Suprapubic skin (tissue), 4 donors: ENCODE results near the gene KIF14. TPM values are rescaled to one million over a fixed set of nuclear protein-coding genes. Genes with fewer than 3 reads are reported as not detected.

Experiments used
- DNase-seq, 2 donors: peaks; one replicate each; pipeline ENCODE4 v3.0.0-alpha.2; 2019; ENCODE audit warnings: low spot score in 2 of 2
- H3K27ac ChIP-seq: fragments of 200-600 bp; sonication (generic); one replicate; pipeline ENCODE4 v1.5.1; 2019
- H3K27me3 ChIP-seq: fragments of 200-600 bp; sonication (generic); one replicate; pipeline ENCODE4 v1.5.1; 2019
- H3K36me3 ChIP-seq: fragments of 200-600 bp; sonication (generic); one replicate; pipeline ENCODE4 v1.5.1; 2019
- H3K4me1 ChIP-seq: fragments of 200-600 bp; sonication (generic); one replicate; pipeline ENCODE4 v1.5.1; 2019
- H3K4me3 ChIP-seq: fragments of 200-600 bp; sonication (generic); one replicate; pipeline ENCODE4 v1.5.1; 2019; ENCODE audit warnings: mild to moderate bottlenecking
- H3K9me3 ChIP-seq: fragments of 200-600 bp; sonication (generic); one replicate; pipeline ENCODE4 v1.5.1; 2019
- EP300 ChIP-seq: sonication (generic); formaldehyde crosslinking; IDR thresholded peaks from one replicate; pipeline ENCODE4 v1.6.1; 2017; ENCODE audit warnings: antibody characterized with exemption
- POLR2A ChIP-seq, 2 donors: fragments of 450-650 bp; IDR thresholded peaks; one replicate each; pipeline ENCODE4 v1.6.1; 2017; ENCODE audit warnings: antibody characterized with exemption in 2 of 2, mild to moderate bottlenecking in 2 of 2, moderate library complexity in 2 of 2
- POLR2AphosphoS5 ChIP-seq, 3 donors: sonication (generic); formaldehyde crosslinking; IDR thresholded peaks; one replicate each; pipeline ENCODE4 v1.6.1; 2017; ENCODE audit warnings: antibody characterized with exemption in 3 of 3
- WGBS: methylation state at CpG from one replicate; pipeline ENCODE4 v1.1.5; 2018; 5-methylcytosine and 5-hydroxymethylcytosine counted together
- total RNA-seq, 4 donors: library from RNA; depleted of rRNA; stranded (reverse); fragments of >200 nt; gene quantifications; one replicate each; pipeline ENCODE4 v1.1.0, GENCODE V29; 2016
- TF ChIP-seq, protein P1 (sequence below), 2 donors: fragments of 200-600 bp in 1 of 2; fragments of 450-650 bp in 1 of 2; sonication (generic) in 1 of 2; IDR thresholded peaks; one replicate each; pipeline ENCODE4 v1.5.1; 2016 to 2019; ENCODE audit warnings: antibody characterized with exemption in 2 of 2, mild to moderate bottlenecking in 1 of 2, moderate library complexity in 1 of 2

Gene KIF14
- total RNA-seq, 4 donors from 2014 or later: 0.72 to 1.6 (median 1.5) TPM

DNA sequence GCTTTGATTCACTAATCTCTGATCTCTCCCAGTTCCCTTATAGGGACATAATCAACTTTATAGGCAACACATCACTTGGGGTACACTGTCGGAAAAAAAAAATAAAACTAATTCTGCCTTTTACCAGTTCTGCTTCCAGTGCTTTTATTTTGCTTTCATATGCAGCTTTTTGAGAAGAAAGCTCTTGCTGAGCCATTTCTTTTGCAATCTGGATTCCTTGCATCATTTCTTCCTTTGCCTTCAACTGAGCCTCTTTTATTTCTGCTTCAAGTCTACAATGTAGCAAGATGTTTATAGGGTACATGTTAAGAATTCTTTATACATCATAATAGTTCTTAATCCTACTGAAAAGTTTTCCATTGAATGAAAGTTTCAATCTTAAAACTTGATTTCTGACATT, 30.6 kb downstream of the KIF14 start:
- H3K9me3 ChIP-seq: no peaks in the 10 kb centered on the region
- WGBS: 90% methylated on average over 1 of the region's 1 CpG
- no peak for DNase-seq
- no peak overlapping the region for H3K4me3 ChIP-seq
- TF ChIP-seq POLR2AphosphoS5 (IDR thresholded peaks at IDR 0.05) (no peak), POLR2A (IDR thresholded peaks at IDR 0.05) (no peak), EP300 (no peak)
- TF ChIP-seq, protein P1, sequence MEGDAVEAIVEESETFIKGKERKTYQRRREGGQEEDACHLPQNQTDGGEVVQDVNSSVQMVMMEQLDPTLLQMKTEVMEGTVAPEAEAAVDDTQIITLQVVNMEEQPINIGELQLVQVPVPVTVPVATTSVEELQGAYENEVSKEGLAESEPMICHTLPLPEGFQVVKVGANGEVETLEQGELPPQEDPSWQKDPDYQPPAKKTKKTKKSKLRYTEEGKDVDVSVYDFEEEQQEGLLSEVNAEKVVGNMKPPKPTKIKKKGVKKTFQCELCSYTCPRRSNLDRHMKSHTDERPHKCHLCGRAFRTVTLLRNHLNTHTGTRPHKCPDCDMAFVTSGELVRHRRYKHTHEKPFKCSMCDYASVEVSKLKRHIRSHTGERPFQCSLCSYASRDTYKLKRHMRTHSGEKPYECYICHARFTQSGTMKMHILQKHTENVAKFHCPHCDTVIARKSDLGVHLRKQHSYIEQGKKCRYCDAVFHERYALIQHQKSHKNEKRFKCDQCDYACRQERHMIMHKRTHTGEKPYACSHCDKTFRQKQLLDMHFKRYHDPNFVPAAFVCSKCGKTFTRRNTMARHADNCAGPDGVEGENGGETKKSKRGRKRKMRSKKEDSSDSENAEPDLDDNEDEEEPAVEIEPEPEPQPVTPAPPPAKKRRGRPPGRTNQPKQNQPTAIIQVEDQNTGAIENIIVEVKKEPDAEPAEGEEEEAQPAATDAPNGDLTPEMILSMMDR (IDR thresholded peaks at IDR 0.05): no peak
- no peaks in the 10 kb centered on the region for H3K4me1 ChIP-seq
- no peaks in the 10 kb centered on the region for H3K36me3 ChIP-seq
- no peaks in the 10 kb centered on the region for H3K27me3 ChIP-seq
- H3K27ac ChIP-seq: no peak overlapping the region

DNA sequence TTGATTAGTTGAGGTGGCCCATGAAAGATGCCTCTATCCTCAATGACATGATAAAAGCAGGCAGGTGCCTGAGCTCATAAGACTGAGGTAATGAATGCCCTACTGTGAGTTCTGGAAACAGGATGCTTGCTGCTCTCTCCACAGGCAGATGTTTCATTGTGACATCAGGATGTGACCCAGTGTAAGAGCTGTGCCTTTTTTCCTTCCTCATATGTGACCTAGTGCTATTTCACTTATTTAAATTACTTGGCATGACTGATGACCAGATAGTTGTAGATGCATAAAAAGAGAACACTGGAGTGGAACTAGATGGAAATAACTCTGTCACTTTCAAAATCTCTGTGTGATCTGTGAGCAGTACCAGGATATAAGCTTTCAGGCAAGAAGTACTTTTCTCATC, 31.9 kb downstream of the KIF14 start:
- no peaks in the 10 kb centered on the region for H3K9me3 ChIP-seq
- no peak for TF ChIP-seq EP300
- TF ChIP-seq POLR2A (IDR thresholded peaks at IDR 0.05): no peak
- TF ChIP-seq, protein P1 (IDR thresholded peaks at IDR 0.05): no peak
- TF ChIP-seq POLR2AphosphoS5 (IDR thresholded peaks at IDR 0.05): no peak
- H3K27ac ChIP-seq: no peak overlapping the region
- no peaks in the 10 kb centered on the region for H3K27me3 ChIP-seq
- H3K4me1 ChIP-seq: no peaks in the 10 kb centered on the region
- no peak for DNase-seq
- H3K36me3 ChIP-seq: no peaks in the 10 kb centered on the region
- no peak overlapping the region for H3K4me3 ChIP-seq

DNA sequence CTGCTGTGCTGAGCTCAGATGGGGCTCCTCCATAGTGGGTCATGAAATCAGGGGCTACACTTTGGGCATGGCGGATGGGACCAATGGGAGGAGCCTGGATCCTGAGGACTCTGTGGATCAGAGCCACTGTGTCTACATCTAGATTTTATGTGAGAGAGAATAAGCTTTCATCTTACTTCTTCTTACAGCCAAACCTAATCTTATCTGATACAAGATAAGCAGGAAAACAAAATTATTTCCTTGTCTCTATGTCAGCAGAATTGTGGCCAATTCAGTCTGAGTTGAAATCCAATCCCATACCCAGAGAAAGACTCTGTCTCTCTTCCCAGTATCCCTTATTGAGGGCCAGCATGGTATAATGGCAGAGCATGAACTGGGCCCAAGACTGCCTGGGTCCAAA, 56.2 kb downstream of the KIF14 start:
- Histone ChIP-seq H3K27ac (no peak overlapping the region), H3K27me3 (no peaks in the 10 kb centered on the region), H3K4me3 (no peak overlapping the region), H3K9me3 (no peaks in the 10 kb centered on the region), H3K4me1 (no peaks in the 10 kb centered on the region), H3K36me3 (no peaks in the 10 kb centered on the region)
- WGBS: 43% methylated on average over 1 of the region's 1 CpG
- TF ChIP-seq POLR2AphosphoS5 (IDR thresholded peaks at IDR 0.05): no peak
- TF ChIP-seq, protein P1 (IDR thresholded peaks at IDR 0.05): no peak
- no peak for TF ChIP-seq POLR2A (IDR thresholded peaks at IDR 0.05)
- no peak for TF ChIP-seq EP300
- no peak for DNase-seq

DNA sequence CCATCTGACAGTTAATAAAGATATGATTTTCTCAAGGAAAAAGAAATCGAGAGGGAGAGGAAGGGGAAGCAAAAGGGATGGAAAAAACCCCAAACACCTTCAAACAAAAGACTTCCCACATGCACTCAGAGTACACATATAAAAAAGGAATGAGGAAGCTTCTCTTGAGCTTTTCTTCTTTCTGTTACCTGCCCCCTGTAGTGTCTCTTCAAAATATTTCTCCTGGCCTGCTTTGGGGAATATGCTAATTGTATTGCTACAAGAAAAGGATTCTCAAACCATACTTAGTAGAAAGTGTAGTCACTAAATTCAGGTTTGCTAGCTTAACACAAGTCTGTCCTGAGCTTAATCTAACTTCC, 58.7 kb downstream of the KIF14 start:
- Histone ChIP-seq H3K4me3 (no peak overlapping the region), H3K36me3 (no peaks in the 10 kb centered on the region), H3K27ac (no peak overlapping the region), H3K9me3 (no peaks in the 10 kb centered on the region), H3K4me1 (no peaks in the 10 kb centered on the region), H3K27me3 (no peaks in the 10 kb centered on the region)
- no peak for DNase-seq
- 38% methylated on average over 1 of the region's 1 CpG for WGBS
- TF ChIP-seq EP300: no peak
- TF ChIP-seq POLR2AphosphoS5 (IDR thresholded peaks at IDR 0.05): no peak
- no peak for TF ChIP-seq POLR2A (IDR thresholded peaks at IDR 0.05)
- TF ChIP-seq, protein P1 (IDR thresholded peaks at IDR 0.05): no peak

DNA sequence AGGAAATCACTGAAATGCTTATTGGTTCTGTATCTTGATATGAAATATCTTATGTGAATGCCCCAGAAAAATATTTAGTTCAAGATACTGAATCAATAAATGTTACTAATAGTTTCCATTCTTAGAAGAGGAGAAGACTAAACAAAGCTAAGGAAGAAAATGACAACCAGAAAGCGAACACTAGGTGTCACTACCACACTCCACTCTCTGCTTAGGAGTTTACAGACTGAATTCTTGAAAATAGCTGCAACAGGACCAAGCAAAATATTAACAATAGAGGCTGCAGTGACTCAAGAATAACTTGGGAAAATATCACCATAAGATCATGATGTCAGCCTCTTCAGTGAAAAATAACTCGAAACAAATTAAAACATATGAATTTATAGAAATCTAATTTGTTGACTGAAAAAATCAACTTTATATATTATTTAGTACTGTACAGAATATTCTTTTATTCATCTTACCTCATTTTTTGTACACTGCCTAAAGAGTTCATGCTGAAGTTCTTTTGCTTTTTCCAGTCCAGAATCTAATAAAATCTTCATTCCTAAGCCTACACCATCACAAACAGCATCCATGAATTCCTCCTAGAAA, 61.6 kb downstream of the KIF14 start:
- no peaks in the 10 kb centered on the region for H3K9me3 ChIP-seq
- DNase-seq: no peak
- WGBS: 54% methylated on average over 2 of the region's 2 CpGs
- H3K27me3 ChIP-seq: no peaks in the 10 kb centered on the region
- H3K27ac ChIP-seq: no peak overlapping the region
- TF ChIP-seq POLR2AphosphoS5 (IDR thresholded peaks at IDR 0.05) (no peak), POLR2A (IDR thresholded peaks at IDR 0.05) (no peak), EP300 (no peak)
- TF ChIP-seq, protein P1 (IDR thresholded peaks at IDR 0.05): peak in 1 of 2 donors; percentile 50
- H3K4me3 ChIP-seq: no peak overlapping the region
- H3K36me3 ChIP-seq: no peaks in the 10 kb centered on the region
- H3K4me1 ChIP-seq: no peaks in the 10 kb centered on the region
